KOPT-K1 (cell line): Measurements from ENCODE around the gene VPS37B.

Experiments
- H3K27ac ChIP-seq: fragments of 200-600 bp; sonication (generic); 2 replicates; pipeline ENCODE4 v1.5.1; 2016; ENCODE audit warnings: antibody characterized with exemption, mild to moderate bottlenecking, low read depth, low read length; ENCODE audit not compliant: poor library complexity, severe bottlenecking
- H3K36me3 ChIP-seq: fragments of 200-600 bp; sonication (generic); 2 replicates; pipeline ENCODE4 v1.5.1; 2017; ENCODE audit warnings: antibody characterized with exemption, mild to moderate bottlenecking, low read length, moderate library complexity; ENCODE audit not compliant: insufficient read depth
- H3K9me3 ChIP-seq: fragments of 200-600 bp; sonication (generic); 2 replicates; pipeline ENCODE4 v1.5.1; 2017; ENCODE audit warnings: antibody characterized with exemption, low read length, mild to moderate bottlenecking; ENCODE audit not compliant: insufficient read depth, poor library complexity, severe bottlenecking

The VPS37B gene

GRCh38 chr12:122839907-122840554 is 55.9 kb downstream of the VPS37B start:
- Histone ChIP-seq H3K9me3 (no peaks in the 10 kb centered on the region), H3K27ac (no peak overlapping the region), H3K36me3 (peaks cover 15% of the 10 kb centered on the region; the same call in 1 of the 2 replicates)

- H3K36me3 ChIP-seq, result peaks cover 15% of the 10 kb centered on the region; the same call in 1 of the 2 replicates
- H3K9me3 ChIP-seq, result no peaks in the 10 kb centered on the region
- H3K27ac ChIP-seq, result no peak overlapping the region
Observed at GRCh38 chr12:122838841-122839240, 57.1 kb downstream of the VPS37B start.

GRCh38 chr12:122837306-122838265 is 58.3 kb downstream of the VPS37B start:
- H3K27ac ChIP-seq, result peak overlapping the region; percentile 65
- H3K9me3 ChIP-seq, result no peaks in the 10 kb centered on the region
- H3K36me3 ChIP-seq, result peaks cover 15% of the 10 kb centered on the region; the same call in 1 of the 2 replicates

GRCh38 chr12:122836027-122836921 is 59.6 kb downstream of the VPS37B start:
- Histone ChIP-seq H3K36me3 (peaks cover 15% of the 10 kb centered on the region; the same call in 1 of the 2 replicates), H3K9me3 (no peaks in the 10 kb centered on the region), H3K27ac (peak overlapping the region; percentile 65)

- H3K27ac ChIP-seq, result peak overlapping the region; percentile 65
Observed at GRCh38 chr12:122835750-122836026, 60.2 kb downstream of the VPS37B start.

GRCh38 chr12:122834921-122835749 is 60.8 kb downstream of the VPS37B start, which contains the start of gene HIP1R:
Gene HIP1R (plus strand): TSS chr12:122835457. CDS start chr12:122835551, 94 bp downstream.
- no peaks in the 10 kb centered on the region for H3K9me3 ChIP-seq
- peaks cover 11% of the 10 kb centered on the region; the same call in 1 of the 2 replicates for H3K36me3 ChIP-seq
- peak within 1 kb of the TSS; percentile 65 for H3K27ac ChIP-seq

More at GRCh38 chr12:122835750-122836026, 60.2 kb downstream of the VPS37B start:
- H3K9me3 ChIP-seq, result no peaks in the 10 kb centered on the region
- peaks cover 15% of the 10 kb centered on the region; the same call in 1 of the 2 replicates for H3K36me3 ChIP-seq

- Histone ChIP-seq H3K9me3 (no peaks in the 10 kb centered on the region), H3K36me3 (0 out of 2 replicates have a peak, but pooled peaks cover 6% of the 10 kb centered on the region), H3K27ac (no peak overlapping the region)
Observed at GRCh38 chr12:122834104-122834920, 61.6 kb downstream of the VPS37B start.

GRCh38 chr12:122830517-122831214 is 65.3 kb downstream of the VPS37B start:
- H3K36me3 ChIP-seq, result no peaks in the 10 kb centered on the region
- no peaks in the 10 kb centered on the region for H3K9me3 ChIP-seq
- no peak overlapping the region for H3K27ac ChIP-seq

- no peak overlapping the region for H3K27ac ChIP-seq
Observed at GRCh38 chr12:122827258-122827657, 68.7 kb downstream of the VPS37B start.

GRCh38 chr12:122825773-122826724 is 69.9 kb downstream of the VPS37B start:
- no peak overlapping the region for H3K27ac ChIP-seq
- H3K9me3 ChIP-seq, result no peaks in the 10 kb centered on the region
- no peaks in the 10 kb centered on the region for H3K36me3 ChIP-seq

More at GRCh38 chr12:122827258-122827657, 68.7 kb downstream of the VPS37B start:
- Histone ChIP-seq H3K9me3 (no peaks in the 10 kb centered on the region), H3K36me3 (no peaks in the 10 kb centered on the region)

- no peak overlapping the region for H3K27ac ChIP-seq
Observed at GRCh38 chr12:122823429-122823828, 72.5 kb downstream of the VPS37B start.

GRCh38 chr12:122820838-122821271 is 75.1 kb downstream of the VPS37B start:
- Histone ChIP-seq H3K27ac (no peak overlapping the region), H3K36me3 (no peaks in the 10 kb centered on the region), H3K9me3 (no peaks in the 10 kb centered on the region)

More at GRCh38 chr12:122823429-122823828, 72.5 kb downstream of the VPS37B start:
- H3K36me3 ChIP-seq, result no peaks in the 10 kb centered on the region
- H3K9me3 ChIP-seq, result no peaks in the 10 kb centered on the region
